Right kidney (tissue), 1 donor: ENCODE data around the gene LHX2.
A peak's percentile ranks its signal among the peaks of the same experiment; 100 is the strongest.

ENCODE experiments used
- DNase-seq: peaks from one replicate; pipeline ENCODE4 v3.0.0-alpha.2; 2016

Gene LHX2

GRCh38 chr9:124033348-124033747, 21.8 kb downstream of the LHX2 start:
- DNase-seq = no peak

GRCh38 chr9:124033967-124034366, 22.4 kb downstream of the LHX2 start:
- no peak for DNase-seq

DNA sequence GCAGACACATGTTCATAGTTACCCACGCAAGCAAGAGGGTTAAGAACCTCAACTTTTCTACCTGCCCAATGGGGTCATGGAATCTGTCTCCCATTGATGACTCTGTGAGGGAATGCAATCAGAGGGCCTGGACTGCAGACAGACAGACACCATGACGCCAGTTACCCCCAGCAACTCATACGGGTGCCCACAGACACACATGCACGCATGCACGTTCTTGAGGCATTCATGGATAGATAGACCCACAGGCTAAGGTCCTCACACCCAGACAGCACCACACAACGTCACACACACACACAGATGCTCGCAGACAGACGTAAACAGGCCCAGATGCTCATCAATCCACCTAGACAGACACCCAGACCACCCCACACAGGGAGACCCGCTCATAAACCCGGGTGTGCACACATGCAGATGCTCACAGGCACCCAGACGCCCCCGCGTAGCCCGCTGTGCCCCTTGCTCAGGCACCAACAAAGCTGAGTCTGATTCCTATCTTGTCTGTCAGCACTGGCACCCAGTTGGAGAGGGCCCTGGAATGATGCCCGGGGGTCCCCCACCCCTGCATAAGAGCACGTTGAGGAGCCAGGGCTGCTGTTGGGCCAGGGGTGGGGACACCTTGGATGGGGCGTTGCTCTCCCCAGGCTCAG, 23.6 kb downstream of the LHX2 start:
- no peak for DNase-seq

GRCh38 chr9:124036578-124036977, 25.0 kb downstream of the LHX2 start:
- no peak for DNase-seq

GRCh38 chr9:124037790-124038189, 26.2 kb downstream of the LHX2 start:
- no peak for DNase-seq

DNA sequence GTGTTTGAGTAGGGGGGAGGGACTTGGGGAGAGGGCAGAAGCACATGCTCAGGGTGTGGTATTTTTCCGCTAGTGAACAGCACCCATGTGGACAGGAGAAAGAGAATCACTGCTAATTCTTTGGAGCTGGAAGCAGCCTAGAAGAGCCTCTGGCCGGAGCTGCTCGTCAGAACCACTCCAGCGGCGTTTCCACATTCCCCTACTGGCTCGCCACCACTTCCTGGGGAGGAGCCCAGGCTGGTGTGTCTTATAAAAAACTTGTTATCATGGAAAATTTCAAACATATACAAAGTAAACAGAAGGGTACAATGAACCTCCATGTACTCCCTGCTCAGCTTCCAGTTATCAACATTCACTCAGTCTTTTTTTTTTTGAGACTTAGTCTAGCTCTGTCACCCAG, 26.7 kb downstream of the LHX2 start:
- DNase-seq = no peak

DNA sequence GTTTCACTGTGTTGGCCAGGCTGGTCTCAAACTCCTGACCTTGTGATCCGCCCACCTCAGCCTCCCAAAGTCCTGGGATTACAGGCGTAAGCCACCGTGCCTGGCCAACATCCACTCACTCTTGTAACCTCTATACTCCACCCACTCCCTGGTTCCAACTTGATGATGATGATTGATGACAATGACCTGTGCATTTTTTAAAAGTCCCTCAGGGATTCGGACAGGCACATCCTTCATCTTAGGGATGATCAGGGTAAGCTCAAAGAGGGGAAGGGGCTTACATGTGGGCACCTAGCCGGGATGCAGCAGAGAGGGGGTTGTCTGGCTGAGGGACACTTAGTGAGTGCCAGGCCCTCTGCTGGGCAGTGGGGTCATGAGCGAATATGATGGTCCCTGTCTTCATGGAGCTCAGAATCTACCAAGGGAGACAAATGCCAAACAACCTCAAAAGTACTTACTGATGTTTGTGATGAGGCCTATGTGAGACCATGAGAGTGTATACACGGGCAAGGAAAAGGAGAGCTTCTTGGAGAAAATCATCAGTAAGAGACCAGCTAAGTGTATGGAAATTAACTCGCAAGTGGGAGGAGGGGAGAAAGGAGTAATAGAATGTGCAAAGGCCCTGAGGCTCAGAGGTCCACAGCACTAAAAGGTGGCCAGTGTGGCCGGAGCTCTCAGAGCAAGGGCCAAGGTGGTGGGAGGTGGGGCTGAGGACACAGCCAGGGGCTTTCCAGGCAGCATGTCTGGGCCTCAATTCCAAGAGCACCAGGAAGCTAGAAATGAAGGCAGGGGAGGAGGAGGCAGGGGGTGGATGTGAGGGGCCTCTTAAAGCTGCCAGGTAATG, 27.4 kb downstream of the LHX2 start:
- no peak for DNase-seq

GRCh38 chr9:124040186-124040931, 28.8 kb downstream of the LHX2 start:
- DNase-seq = no peak

GRCh38 chr9:124040935-124041816, 29.6 kb downstream of the LHX2 start:
- peak; percentile 65 for DNase-seq

GRCh38 chr9:124041817-124042116, 30.2 kb downstream of the LHX2 start:
- DNase-seq = no peak

- no peak for DNase-seq
These were observed 30.7 kb downstream of the LHX2 start for GRCh38 chr9:124042201-124042721.

- DNase-seq = no peak
These were observed 32.9 kb downstream of the LHX2 start for GRCh38 chr9:124044448-124044847.

- no peak for DNase-seq
These were observed 33.7 kb downstream of the LHX2 start for GRCh38 chr9:124045076-124045829.

GRCh38 chr9:124045830-124046177, 34.2 kb downstream of the LHX2 start:
- no peak for DNase-seq

GRCh38 chr9:124046189-124046588, 34.6 kb downstream of the LHX2 start:
- DNase-seq = no peak

DNA sequence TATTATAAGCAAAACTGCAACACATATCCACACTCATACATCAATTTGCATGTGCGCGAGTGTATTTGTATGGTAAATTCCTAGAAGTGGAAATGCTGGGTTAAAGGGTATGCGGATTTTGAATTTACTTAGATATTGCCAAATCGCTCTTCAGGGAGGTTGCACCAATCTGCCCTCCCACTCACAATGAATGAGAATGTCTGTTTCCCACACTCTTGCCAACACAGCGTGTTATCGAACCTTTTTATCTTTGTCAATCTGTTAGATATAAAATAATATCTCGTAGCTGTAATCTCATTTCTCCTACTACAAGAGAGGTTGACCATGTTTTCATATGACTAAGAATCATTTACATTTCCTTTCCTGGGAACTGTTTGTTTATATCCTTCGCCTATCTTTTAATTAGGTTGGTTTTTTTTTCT, 35.7 kb downstream of the LHX2 start:
- no peak for DNase-seq

GRCh38 chr9:124050955-124051354, 39.4 kb downstream of the LHX2 start:
- no peak for DNase-seq

GRCh38 chr9:124052401-124052800, 40.8 kb downstream of the LHX2 start:
- DNase-seq = no peak

- no peak for DNase-seq
These were observed 43.1 kb downstream of the LHX2 start for GRCh38 chr9:124054582-124055227.

DNA sequence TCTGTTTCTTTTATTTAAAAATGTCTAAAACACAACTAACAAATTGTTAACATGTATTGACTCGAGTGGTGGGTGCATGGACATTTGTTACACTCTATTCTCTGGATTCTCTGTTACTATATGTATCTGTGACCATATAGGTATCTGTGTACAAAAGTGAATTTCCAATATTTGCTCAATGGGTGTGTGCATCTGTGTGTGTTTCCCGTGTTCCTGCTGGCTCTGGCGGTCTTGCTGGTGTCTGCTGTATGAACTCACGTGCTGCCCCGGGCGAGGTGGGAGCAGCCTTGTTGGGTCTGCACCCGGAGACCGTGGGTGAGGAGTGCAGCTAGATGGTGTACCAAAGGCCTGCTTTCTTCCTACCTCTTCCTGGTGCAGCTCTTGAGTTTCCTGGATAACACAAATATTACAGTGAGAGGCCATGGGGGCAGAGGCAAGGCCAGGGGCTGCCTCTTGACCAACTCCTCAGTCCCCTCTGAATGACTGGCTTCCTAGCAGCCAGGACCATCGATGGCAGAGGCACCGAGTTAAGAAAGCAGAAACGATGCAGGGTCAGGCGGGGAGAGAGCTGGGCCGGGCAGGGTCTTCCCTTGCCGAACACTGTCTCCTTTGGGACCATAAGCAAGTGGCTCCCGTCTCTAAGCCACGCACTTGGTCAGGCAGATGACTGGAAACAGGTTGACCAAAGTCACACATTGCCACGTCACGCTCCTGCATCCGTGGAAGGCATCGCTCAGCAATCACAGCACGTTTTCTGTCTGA, 49.5 kb downstream of the LHX2 start:
- DNase-seq = no peak
